Neuronal stem cell (in vitro differentiated cells): ENCODE measurements around the gene SYNDIG1.

Source experiments
- DNase-seq: peaks from one replicate; pipeline ENCODE4 v3.0.0-alpha.2; 2013; ENCODE audit warnings: low spot score
- H2AFZ ChIP-seq: one replicate; pipeline ENCODE4 v1.6.1; 2013; ENCODE audit warnings: mild to moderate bottlenecking, low read length, inconsistent platforms
- H2AK5ac ChIP-seq: 2 replicates; pipeline ENCODE4 v1.6.1; 2013; ENCODE audit warnings: low read depth, mild to moderate bottlenecking, inconsistent platforms, low read length, moderate library complexity, mixed read lengths
- H2BK120ac ChIP-seq: 2 replicates; pipeline ENCODE4 v1.6.1; 2013; ENCODE audit warnings: low read depth, mild to moderate bottlenecking, inconsistent platforms, low read length, moderate library complexity, mixed read lengths
- H2BK12ac ChIP-seq: one replicate; pipeline ENCODE4 v1.6.1; 2013; ENCODE audit warnings: low read length, inconsistent platforms
- H2BK15ac ChIP-seq: 2 replicates; pipeline ENCODE4 v1.6.1; 2013; ENCODE audit warnings: mild to moderate bottlenecking, low read length, inconsistent platforms, mixed read lengths
- H2BK5ac ChIP-seq: one replicate; pipeline ENCODE4 v1.6.1; 2013; ENCODE audit warnings: inconsistent platforms, mild to moderate bottlenecking, low read length, moderate library complexity
- H3K14ac ChIP-seq: one replicate; pipeline ENCODE4 v1.6.1; 2013; ENCODE audit warnings: low read length, inconsistent platforms
- H3K18ac ChIP-seq: 2 replicates; pipeline ENCODE4 v1.6.1; 2013; ENCODE audit warnings: low read length, inconsistent platforms
- H3K23ac ChIP-seq: 2 replicates; pipeline ENCODE4 v1.6.1; 2013; ENCODE audit warnings: low read depth, mild to moderate bottlenecking, mixed read lengths, low read length, inconsistent platforms; ENCODE audit not compliant: poor library complexity
- H3K27ac ChIP-seq: replicated peaks from 3 replicates; pipeline ENCODE4 v1.5.1; 2013; ENCODE audit warnings: low read length, inconsistent platforms
- H3K27me3 ChIP-seq, 3 experiments: 2 replicates each; pipeline ENCODE4 v1.6.1; 2013; ENCODE audit warnings: low read length in 3 of 3, mild to moderate bottlenecking in 2 of 3, inconsistent platforms in 1 of 3, low read depth in 1 of 3, mixed read lengths in 1 of 3, moderate library complexity in 1 of 3; ENCODE audit not compliant: control insufficient read depth in 3 of 3, insufficient read depth in 3 of 3
- H3K36me3 ChIP-seq, 2 donors: replicated peaks in 1 of 2; 2 replicates each; pipeline ENCODE4 v1.6.1; 2013; ENCODE audit warnings: low read length in 2 of 2; ENCODE audit not compliant: control insufficient read depth in 2 of 2, insufficient read depth in 2 of 2
- H3K4ac ChIP-seq: 2 replicates; pipeline ENCODE4 v1.6.1; 2013; ENCODE audit warnings: inconsistent platforms, mild to moderate bottlenecking, low read length, moderate library complexity
- H3K4me1 ChIP-seq, 2 donors: 1 replicate in 1 of 2; 2 replicates in 1 of 2; pipeline ENCODE4 v1.6.1; 2013; ENCODE audit warnings: low read length in 2 of 2, low read depth in 1 of 2; ENCODE audit not compliant: control insufficient read depth in 2 of 2, insufficient read depth in 1 of 2
- H3K4me2 ChIP-seq: one replicate; pipeline ENCODE4 v1.6.1; 2013; ENCODE audit warnings: mild to moderate bottlenecking, low read length, inconsistent platforms; ENCODE audit not compliant: insufficient read depth, poor library complexity, severe bottlenecking
- H3K4me3 ChIP-seq, 2 donors: 2 replicates each; pipeline ENCODE4 v1.5.1; 2013; ENCODE audit warnings: low read length in 2 of 2, mild to moderate bottlenecking in 2 of 2, inconsistent platforms in 1 of 2, moderate library complexity in 1 of 2
- H3K79me1 ChIP-seq: one replicate; pipeline ENCODE4 v1.6.1; 2013; ENCODE audit warnings: low read depth, mild to moderate bottlenecking, inconsistent platforms, low read length, moderate library complexity
- H3K9ac ChIP-seq: one replicate; pipeline ENCODE4 v1.6.1; 2013; ENCODE audit warnings: mild to moderate bottlenecking, low read depth, low read length, inconsistent platforms; ENCODE audit not compliant: poor library complexity
- H3K9me3 ChIP-seq, 2 donors: replicated peaks in 1 of 2; 2 replicates each; pipeline versions ENCODE3 to v1.6.1; 2013; ENCODE audit warnings: low read length in 2 of 2, mild to moderate bottlenecking in 2 of 2, inconsistent platforms in 1 of 2, low read depth in 1 of 2, mixed read lengths in 1 of 2, moderate library complexity in 1 of 2; ENCODE audit not compliant: control insufficient read depth in 2 of 2, insufficient read depth in 1 of 2
- H4K8ac ChIP-seq: one replicate; pipeline ENCODE4 v1.6.1; 2013; ENCODE audit warnings: low read depth, mild to moderate bottlenecking, inconsistent platforms, low read length, moderate library complexity
- H4K91ac ChIP-seq: one replicate; pipeline ENCODE4 v1.6.1; 2013; ENCODE audit warnings: low read length, low read depth, mild to moderate bottlenecking, inconsistent platforms; ENCODE audit not compliant: poor library complexity
- WGBS, 2 donors: extraction: QIAGEN DNeasy Blood & Tissue Kit; methylation state at CpG; one replicate each; pipeline ENCODE4 v1.1.7; 2013; ENCODE audit warnings: missing lambda C conversion rate in 2 of 2, mixed read lengths in 1 of 2; ENCODE audit not compliant: insufficient read length in 2 of 2, insufficient replicate concordance in 1 of 2; ENCODE audit errors: extremely low coverage in 2 of 2; 5-methylcytosine and 5-hydroxymethylcytosine counted together

The SYNDIG1 gene

GRCh38 chr20:24533449-24533848 is 64.0 kb downstream of the SYNDIG1 start:
- H3K4ac ChIP-seq, result no peak overlapping the region

GRCh38 chr20:24534282-24534681 is 64.9 kb downstream of the SYNDIG1 start:
- H3K23ac ChIP-seq, result no peak overlapping the region
- H2BK5ac ChIP-seq, result no peak overlapping the region
- no peak overlapping the region for H3K9ac ChIP-seq
- H3K18ac ChIP-seq, result no peak overlapping the region
- DNase-seq, result no peak
- H3K9me3 ChIP-seq, result peaks cover 0 to 2% of the 10 kb centered on the region in 2 donors
- H3K4me3 ChIP-seq, result no peak overlapping the region
- H4K91ac ChIP-seq, result no peak overlapping the region
- no peaks in the 10 kb centered on the region for H3K4me1 ChIP-seq
- H2BK12ac ChIP-seq, result no peak overlapping the region
- H3K27me3 ChIP-seq, result no peaks in the 10 kb centered on the region
- H3K27ac ChIP-seq, result no peak overlapping the region
- no peak overlapping the region for H2BK15ac ChIP-seq
- H2AK5ac ChIP-seq, result no peak overlapping the region
- no peak overlapping the region for H3K14ac ChIP-seq
- no peaks in the 10 kb centered on the region for H3K79me1 ChIP-seq
- no peak overlapping the region for H3K4me2 ChIP-seq
- no peak overlapping the region for H3K4ac ChIP-seq
- no CpG with 5 or more reads among the region's 9 CpGs for WGBS, 2 donors
- no peaks in the 10 kb centered on the region for H3K36me3 ChIP-seq
- H4K8ac ChIP-seq, result no peak overlapping the region
- no peak overlapping the region for H2BK120ac ChIP-seq
- H2AFZ ChIP-seq, result no peak overlapping the region

More at GRCh38 chr20:24533449-24533848, 64.0 kb downstream of the SYNDIG1 start:
- Histone ChIP-seq H2BK12ac (no peak overlapping the region), H2BK5ac (no peak overlapping the region), H3K27ac (no peak overlapping the region), H3K14ac (no peak overlapping the region), H3K9ac (no peak overlapping the region), H3K4me3 (peak overlapping the region in 1 of 2 donors; percentile 45), H3K36me3 (no peaks in the 10 kb centered on the region), H3K4me1 (no peaks in the 10 kb centered on the region), H3K79me1 (no peaks in the 10 kb centered on the region), H4K91ac (no peak overlapping the region), H2AK5ac (no peak overlapping the region), H3K18ac (peak overlapping the region; percentile 33), H3K4me2 (no peak overlapping the region), H2BK120ac (no peak overlapping the region), H4K8ac (no peak overlapping the region), H3K9me3 (peaks cover 0 to 2% of the 10 kb centered on the region in 2 donors), H2BK15ac (no peak overlapping the region), H3K27me3 (no peaks in the 10 kb centered on the region), H2AFZ (no peak overlapping the region), H3K23ac (no peak overlapping the region)
- no CpG with 5 or more reads among the region's 8 CpGs for WGBS, 2 donors
- no peak for DNase-seq

GRCh38 chr20:24535941-24536730 is 66.7 kb downstream of the SYNDIG1 start:
- Histone ChIP-seq H2BK15ac (no peak overlapping the region), H3K14ac (no peak overlapping the region), H2BK12ac (no peak overlapping the region), H2AFZ (no peak overlapping the region), H3K27ac (no peak overlapping the region), H4K91ac (no peak overlapping the region), H3K4me2 (no peak overlapping the region), H3K27me3 (no peaks in the 10 kb centered on the region), H3K4ac (no peak overlapping the region), H3K4me3 (no peak overlapping the region), H3K18ac (no peak overlapping the region), H3K4me1 (no peaks in the 10 kb centered on the region), H3K9me3 (no peaks in the 10 kb centered on the region), H3K36me3 (no peaks in the 10 kb centered on the region), H4K8ac (no peak overlapping the region), H3K79me1 (no peaks in the 10 kb centered on the region), H2BK5ac (no peak overlapping the region), H3K9ac (no peak overlapping the region), H2AK5ac (no peak overlapping the region), H3K23ac (no peak overlapping the region), H2BK120ac (no peak overlapping the region)
- WGBS, 2 donors, result no CpG with 5 or more reads among the region's 14 CpGs
- DNase-seq, result no peak

DNA sequence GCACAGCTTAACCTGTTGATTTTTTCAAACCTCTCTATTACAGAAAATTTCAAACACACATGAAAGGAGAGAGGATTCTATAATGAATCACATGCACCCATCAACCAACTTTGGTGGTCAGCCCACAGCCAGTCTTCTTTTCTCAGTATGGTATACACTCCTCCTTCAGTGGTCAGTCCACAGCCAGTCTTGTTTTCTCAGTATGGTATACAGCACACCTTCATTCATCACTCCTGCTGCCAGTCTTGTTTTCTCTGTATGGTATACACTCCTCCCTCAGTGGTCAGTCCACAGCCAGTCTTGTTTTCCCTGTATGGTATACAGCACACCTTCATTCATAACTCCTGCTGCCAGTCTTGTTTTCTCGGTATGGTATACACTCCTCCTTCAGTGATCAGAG is 67.8 kb downstream of the SYNDIG1 start:
- no peak overlapping the region for H2AFZ ChIP-seq
- no peaks in the 10 kb centered on the region for H3K9me3 ChIP-seq
- no peak overlapping the region for H2BK120ac ChIP-seq

More for the DNA sequence above, 67.8 kb downstream of the SYNDIG1 start:
- Histone ChIP-seq H3K4me2 (no peak overlapping the region), H3K23ac (no peak overlapping the region), H3K79me1 (no peaks in the 10 kb centered on the region), H2BK15ac (no peak overlapping the region), H4K8ac (no peak overlapping the region), H2BK5ac (no peak overlapping the region), H3K27me3 (no peaks in the 10 kb centered on the region), H3K36me3 (no peaks in the 10 kb centered on the region), H3K9ac (no peak overlapping the region), H3K14ac (no peak overlapping the region), H4K91ac (no peak overlapping the region), H3K4me3 (no peak overlapping the region), H3K4ac (no peak overlapping the region), H3K27ac (no peak overlapping the region), H3K18ac (no peak overlapping the region), H2AK5ac (no peak overlapping the region), H2BK12ac (no peak overlapping the region), H3K4me1 (no peaks in the 10 kb centered on the region)
- DNase-seq, result no peak
- WGBS, 2 donors, result no CpG with 5 or more reads among the region's 1 CpG
